WTC11 (cell line): ENCODE data around the gene SH3GL1. TPM values are rescaled to one million over a fixed set of nuclear protein-coding genes. Genes with fewer than 3 reads are reported as not detected.

Experiments
- ATAC-seq: fragments of 200-7000 bp; cut with Tn5 transposase; 2 replicates; pipeline ENCODE4 v1.10.0; 2021; ENCODE audit warnings: mild to moderate bottlenecking, moderate library complexity
- CTCF ChIA-PET: fragments of 300-600 bp; sonication (Branson Sonifier 250); formaldehyde crosslinking; loops from one replicate; lab custom pipeline; 2021; ENCODE audit warnings: antibody characterized with exemption; lab: Charles Lee
- POLR2A ChIA-PET: fragments of 350-600 bp; sonication (Branson Sonifier 250); formaldehyde crosslinking; loops from one replicate; lab custom pipeline; 2021; ENCODE audit warnings: antibody characterized with exemption; lab: Charles Lee
- DNase-seq: peaks from one replicate; pipeline ENCODE4 v3.0.0; 2021; ENCODE audit warnings: low spot score
- H3K27ac Mint-ChIP-seq: 2 replicates; pipeline ENCODE4 v1.8.0; 2021; ENCODE audit warnings: mixed read lengths
- H3K27me3 Mint-ChIP-seq: 2 replicates; pipeline ENCODE4 v1.8.0; 2021; ENCODE audit warnings: low read depth, mild to moderate bottlenecking, moderate library complexity, mixed read lengths
- H3K36me3 Mint-ChIP-seq: 2 replicates; pipeline ENCODE4 v1.8.0; 2021; ENCODE audit warnings: mixed read lengths
- H3K4me1 Mint-ChIP-seq: 2 replicates; pipeline ENCODE4 v1.8.0; 2022; ENCODE audit warnings: mixed read lengths
- H3K4me3 Mint-ChIP-seq: 2 replicates; pipeline ENCODE4 v1.8.0; 2021; ENCODE audit warnings: mild to moderate bottlenecking, moderate library complexity, mixed read lengths
- H3K9me3 Mint-ChIP-seq: 2 replicates; pipeline ENCODE4 v1.8.0; 2021; ENCODE audit warnings: mixed read lengths
- E2F1 ChIP-seq: sonication (generic); formaldehyde crosslinking; IDR thresholded peaks from 2 replicates; pipeline ENCODE4 v1.8.0; 2022; ENCODE audit warnings: mild to moderate bottlenecking, missing genetic modification reagents
- ELF4 ChIP-seq: sonication (generic); formaldehyde crosslinking; IDR thresholded peaks from 2 replicates; pipeline ENCODE4 v1.8.1; 2022; ENCODE audit warnings: low read depth, mild to moderate bottlenecking, moderate library complexity, missing genetic modification reagents
- ETV6 ChIP-seq: sonication (generic); formaldehyde crosslinking; IDR thresholded peaks from 2 replicates; pipeline ENCODE4 v1.8.1; 2022; ENCODE audit warnings: mild to moderate bottlenecking, missing genetic modification reagents
- FOXP4 ChIP-seq: sonication (generic); formaldehyde crosslinking; IDR thresholded peaks from 2 replicates; pipeline ENCODE4 v1.8.0; 2022; ENCODE audit warnings: mild to moderate bottlenecking, missing genetic modification reagents
- GABPB1 ChIP-seq: sonication (generic); formaldehyde crosslinking; IDR thresholded peaks from 2 replicates; pipeline ENCODE4 v1.8.1; 2023; ENCODE audit warnings: mild to moderate bottlenecking, missing genetic modification reagents
- GRHL2 ChIP-seq: fragments of 250-450 bp; sonication (Bioruptor Pico); IDR thresholded peaks from 2 replicates; pipeline ENCODE4 v1.8.0; 2022; ENCODE audit warnings: mild to moderate bottlenecking, moderate library complexity; ENCODE audit not compliant: insufficient replicate concordance, severe bottlenecking
- IRF2 ChIP-seq: sonication (generic); formaldehyde crosslinking; IDR thresholded peaks from 2 replicates; pipeline ENCODE4 v1.8.0; 2022; ENCODE audit warnings: low read depth, missing genetic modification reagents, borderline replicate concordance
- NFYB ChIP-seq: sonication (generic); formaldehyde crosslinking; conservative IDR thresholded peaks from 2 replicates; pipeline ENCODE4 v1.8.0; 2022; ENCODE audit warnings: low read depth, missing genetic modification reagents
- PRDM15 ChIP-seq: sonication (generic); formaldehyde crosslinking; IDR thresholded peaks from 2 replicates; pipeline ENCODE4 v1.8.0; 2022; ENCODE audit warnings: missing genetic modification reagents
- PRRX2 ChIP-seq: fragments of 250-450 bp; sonication (Bioruptor Pico); IDR thresholded peaks from 2 replicates; pipeline ENCODE4 v1.8.0; 2021; ENCODE audit warnings: mild to moderate bottlenecking
- SMAD3 ChIP-seq: sonication (generic); formaldehyde crosslinking; IDR thresholded peaks from 2 replicates; pipeline ENCODE4 v1.8.0; 2022; ENCODE audit warnings: missing genetic modification reagents, mild to moderate bottlenecking, borderline replicate concordance
- SOX15 ChIP-seq: fragments of 250-450 bp; sonication (Bioruptor Pico); IDR thresholded peaks from 2 replicates; pipeline ENCODE4 v1.9.0; 2021; ENCODE audit warnings: mild to moderate bottlenecking
- TCF7 ChIP-seq: sonication (generic); formaldehyde crosslinking; IDR thresholded peaks from 2 replicates; pipeline ENCODE4 v1.8.0; 2022; ENCODE audit warnings: mild to moderate bottlenecking, low read depth, missing genetic modification reagents, moderate library complexity
- ZNF219 ChIP-seq: sonication (generic); formaldehyde crosslinking; IDR thresholded peaks from 2 replicates; pipeline ENCODE4 v1.8.0; 2023; ENCODE audit warnings: missing genetic modification reagents, mild to moderate bottlenecking, borderline replicate concordance
- ZNF232 ChIP-seq: sonication (generic); formaldehyde crosslinking; IDR thresholded peaks from 2 replicates; pipeline ENCODE4 v1.8.0; 2022; ENCODE audit warnings: mild to moderate bottlenecking, missing genetic modification reagents
- ZNF671 ChIP-seq: fragments of 250-450 bp; sonication (Bioruptor Pico); IDR thresholded peaks from 2 replicates; pipeline ENCODE4 v1.8.0; 2021; ENCODE audit warnings: mild to moderate bottlenecking
- total RNA-seq: library from RNA; stranded (reverse); gene quantifications from 3 replicates; pipeline ENCODE4 v1.2.3, GENCODE V29; 2021

Gene SH3GL1
- total RNA-seq, 1 experiment from 2014 or later = 109 TPM

- no peak for TF ChIP-seq SMAD3 (CRISPR knock-in tag)
- TF ChIP-seq NFYB = no peak
- no peak for TF ChIP-seq IRF2
- TF ChIP-seq GRHL2 = no peak
- no peak for TF ChIP-seq TCF7 (CRISPR knock-in tag)
- TF ChIP-seq SOX15 (CRISPR knock-in tag) = no peak
- no peak for TF ChIP-seq ETV6 (CRISPR knock-in tag)
- TF ChIP-seq PRDM15 (CRISPR knock-in tag) = no peak
- no peak for TF ChIP-seq ZNF671 (CRISPR knock-in tag)
- TF ChIP-seq, all 79 proteins: peak for 0
Observed at GRCh38 chr19:4449639-4450028, 49.3 kb upstream of the SH3GL1 start (continued).

- no peaks in the 10 kb centered on the region for H3K9me3 Mint-ChIP-seq
- no peaks in the 10 kb centered on the region for H3K27me3 Mint-ChIP-seq
- CTCF ChIA-PET = interaction anchor here (0.8 to 1.7 kb wide), 5 partner anchors 12 to 46 kb away, joined by 3 to 5 read pairs (median 3); partner anchors contain the start of gene HDGFL2
- H3K4me3 Mint-ChIP-seq = no peak overlapping the region
- H3K36me3 Mint-ChIP-seq = peaks cover 13% of the 10 kb centered on the region
- no peak overlapping the region for H3K27ac Mint-ChIP-seq
- 0 out of 2 replicates have a peak, but pooled peaks cover 3% of the 10 kb centered on the region for H3K4me1 Mint-ChIP-seq
- POLR2A ChIA-PET = interaction anchor here (0.6 kb wide), 1 partner anchor 1144 kb away, joined by 6 read pairs; no protein-coding TSS in a partner anchor
- TF ChIP-seq PRRX2 = no peak
- no peak for TF ChIP-seq FOXP4 (CRISPR knock-in tag)
- no peak for TF ChIP-seq ZNF232 (CRISPR knock-in tag)
- no peak for TF ChIP-seq E2F1 (CRISPR knock-in tag)
- no peak for TF ChIP-seq ELF4 (CRISPR knock-in tag)
- no peak for TF ChIP-seq SMAD3 (CRISPR knock-in tag)
- TF ChIP-seq ZNF671 (CRISPR knock-in tag) = no peak
- TF ChIP-seq GABPB1 = no peak
- TF ChIP-seq ZNF219 (CRISPR knock-in tag) = no peak
- ATAC-seq (peak; percentile 14), DNase-seq (no peak)
Observed at GRCh38 chr19:4449022-4449638, 48.8 kb upstream of the SH3GL1 start.
